Fibroblast of lung (primary cell): ENCODE data around the gene TOMM20L.

Experiments
- EZH2 ChIP-seq: IDR thresholded peaks from 2 replicates; pipeline ENCODE4 v1.5.1; 2012; ENCODE audit warnings: low read length, control low read depth, mild to moderate bottlenecking; ENCODE audit errors: missing control alignments
- TF ChIP-seq, protein P1 (sequence below), 2 donors: IDR thresholded peaks in 1 of 2; conservative IDR thresholded peaks in 1 of 2; 1 replicate in 1 of 2; 2 replicates in 1 of 2; pipeline ENCODE4 v1.5.1; 2011 to 2012; ENCODE audit warnings: low read length in 2 of 2, control low read depth in 1 of 2, inconsistent platforms in 1 of 2, low read depth in 1 of 2, mild to moderate bottlenecking in 1 of 2

DNA sequence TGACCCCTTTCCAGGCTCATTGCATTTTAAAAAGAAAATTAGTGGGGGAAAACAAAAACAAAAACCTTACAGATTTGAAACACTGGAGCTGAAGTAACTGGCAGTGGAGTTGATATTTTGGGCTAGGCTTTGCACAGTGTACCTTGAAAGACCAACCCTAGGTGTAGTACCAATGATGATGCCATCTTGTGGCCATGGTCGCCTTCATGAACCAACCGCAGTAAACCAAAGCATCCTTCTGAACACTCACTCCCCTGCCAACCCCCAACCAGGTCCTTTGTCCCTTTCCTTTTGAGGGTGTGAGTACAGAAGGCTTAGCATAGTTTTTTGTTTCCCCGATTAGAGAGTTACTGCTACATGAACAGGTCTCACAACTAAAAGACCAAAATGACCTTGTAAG is 5.9 kb downstream of the TOMM20L start:
- TF ChIP-seq, protein P1, sequence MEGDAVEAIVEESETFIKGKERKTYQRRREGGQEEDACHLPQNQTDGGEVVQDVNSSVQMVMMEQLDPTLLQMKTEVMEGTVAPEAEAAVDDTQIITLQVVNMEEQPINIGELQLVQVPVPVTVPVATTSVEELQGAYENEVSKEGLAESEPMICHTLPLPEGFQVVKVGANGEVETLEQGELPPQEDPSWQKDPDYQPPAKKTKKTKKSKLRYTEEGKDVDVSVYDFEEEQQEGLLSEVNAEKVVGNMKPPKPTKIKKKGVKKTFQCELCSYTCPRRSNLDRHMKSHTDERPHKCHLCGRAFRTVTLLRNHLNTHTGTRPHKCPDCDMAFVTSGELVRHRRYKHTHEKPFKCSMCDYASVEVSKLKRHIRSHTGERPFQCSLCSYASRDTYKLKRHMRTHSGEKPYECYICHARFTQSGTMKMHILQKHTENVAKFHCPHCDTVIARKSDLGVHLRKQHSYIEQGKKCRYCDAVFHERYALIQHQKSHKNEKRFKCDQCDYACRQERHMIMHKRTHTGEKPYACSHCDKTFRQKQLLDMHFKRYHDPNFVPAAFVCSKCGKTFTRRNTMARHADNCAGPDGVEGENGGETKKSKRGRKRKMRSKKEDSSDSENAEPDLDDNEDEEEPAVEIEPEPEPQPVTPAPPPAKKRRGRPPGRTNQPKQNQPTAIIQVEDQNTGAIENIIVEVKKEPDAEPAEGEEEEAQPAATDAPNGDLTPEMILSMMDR (conservative IDR thresholded peaks at IDR 0.05 in 1 of 2, IDR thresholded peaks at IDR 0.05 in 1 of 2; ENCODE audit: low read depth in 1 of 2, low read length in 2 of 2): no peak
- no peak for TF ChIP-seq EZH2
